GM21619 (cell line): ENCODE measurements around the gene ZNF805.
"Not testable (repeated sequence)": the region's sequence is repeated elsewhere in the genome, so short reads cannot be mapped to it uniquely, and the experiment has no call there.

Experiments
- ATAC-seq: cut with Tn5 transposase; IDR thresholded peaks from one replicate; pipeline ENCODE4 v1.9.1; 2021; ENCODE audit not compliant: unreplicated experiment

The ZNF805 gene

GRCh38 chr19:57240311-57241090 lies at the start of gene ZNF805:
Gene ZNF805, plus strand, starts transcription at chr19:57240632. Its CDS starts 260 bp downstream, at chr19:57240892.
- peak; percentile 88 for ATAC-seq

GRCh38 chr19:57191141-57192076 lies 49.0 kb upstream of the ZNF805 start, which contains the start of gene ZNF264:
Gene ZNF264, plus strand, starts transcription at chr19:57191500. Its CDS starts 414 bp downstream, at chr19:57191914.
- ATAC-seq, result peak; percentile 92

- no peak for ATAC-seq
Measured at GRCh38 chr19:57192077-57192420, 48.4 kb upstream of the ZNF805 start.

GRCh38 chr19:57192993-57193392 lies 47.4 kb upstream of the ZNF805 start:
- ATAC-seq, result no peak

GRCh38 chr19:57197874-57198273 lies 42.6 kb upstream of the ZNF805 start:
- not testable (repeated sequence) for ATAC-seq

GRCh38 chr19:57202160-57202559 lies 38.3 kb upstream of the ZNF805 start:
- no peak for ATAC-seq

GRCh38 chr19:57210381-57210780 lies 30.1 kb upstream of the ZNF805 start:
- no peak for ATAC-seq

- no peak for ATAC-seq
Measured at GRCh38 chr19:57212109-57212508, 28.3 kb upstream of the ZNF805 start.

- ATAC-seq, result no peak
Measured at GRCh38 chr19:57227502-57227901, 12.9 kb upstream of the ZNF805 start.

GRCh38 chr19:57231686-57232085 lies 8.7 kb upstream of the ZNF805 start:
- ATAC-seq, result no peak

GRCh38 chr19:57233207-57233606 lies 7.2 kb upstream of the ZNF805 start:
- no peak for ATAC-seq

GRCh38 chr19:57239982-57240310 lies 486 bp upstream of the ZNF805 start:
- ATAC-seq, result peak; percentile 17

GRCh38 chr19:57241176-57241575 lies 744 bp downstream of the ZNF805 start:
- ATAC-seq, result no peak

- no peak for ATAC-seq
Measured at GRCh38 chr19:57242821-57243220, 2.4 kb downstream of the ZNF805 start.

- no peak for ATAC-seq
Measured at GRCh38 chr19:57244513-57244912, 4.1 kb downstream of the ZNF805 start.

GRCh38 chr19:57245066-57245465 lies 4.6 kb downstream of the ZNF805 start:
- no peak for ATAC-seq

GRCh38 chr19:57245959-57246358 lies 5.5 kb downstream of the ZNF805 start:
- no peak for ATAC-seq

GRCh38 chr19:57248646-57249045 lies 8.2 kb downstream of the ZNF805 start:
- ATAC-seq, result no peak

GRCh38 chr19:57249329-57249728 lies 8.9 kb downstream of the ZNF805 start:
- ATAC-seq, result no peak

- not testable (repeated sequence) for ATAC-seq
Measured at GRCh38 chr19:57253767-57254166, 13.3 kb downstream of the ZNF805 start.

- ATAC-seq, result no peak
Measured at GRCh38 chr19:57262044-57262443, 21.6 kb downstream of the ZNF805 start.

- ATAC-seq, result no peak
Measured at GRCh38 chr19:57263244-57263741, 22.9 kb downstream of the ZNF805 start.
